Trophoblast cell (in vitro differentiated cells and primary cell): ENCODE measurements around the gene BTAF1.
"Not testable (repeated sequence)": the region's sequence is repeated elsewhere in the genome, so short reads cannot be mapped to it uniquely, and the experiment has no call there.

Experiments
- DNase-seq, 2 donors: peaks; one replicate each; pipeline ENCODE4 v3.0.0-alpha.2; 2016
- H2AFZ ChIP-seq: 2 replicates; pipeline ENCODE4 v1.6.1; 2013; ENCODE audit warnings: low read length, moderate library complexity, mild to moderate bottlenecking; ENCODE audit not compliant: insufficient read depth, poor library complexity
- H2AK5ac ChIP-seq: 2 replicates; pipeline ENCODE4 v1.6.1; 2013; ENCODE audit warnings: mild to moderate bottlenecking, low read length
- H2BK120ac ChIP-seq: 2 replicates; pipeline ENCODE4 v1.6.1; 2013; ENCODE audit warnings: low read length, mild to moderate bottlenecking, moderate library complexity; ENCODE audit not compliant: insufficient read depth, poor library complexity
- H2BK12ac ChIP-seq: 2 replicates; pipeline ENCODE4 v1.6.1; 2013; ENCODE audit warnings: mild to moderate bottlenecking, low read length, moderate library complexity
- H2BK5ac ChIP-seq: 2 replicates; pipeline ENCODE4 v1.6.1; 2013; ENCODE audit warnings: low read length, low read depth, moderate library complexity, mild to moderate bottlenecking; ENCODE audit not compliant: poor library complexity
- H3K14ac ChIP-seq: 2 replicates; pipeline ENCODE4 v1.6.1; 2013; ENCODE audit warnings: mild to moderate bottlenecking, low read length
- H3K18ac ChIP-seq: 2 replicates; pipeline ENCODE4 v1.6.1; 2013; ENCODE audit warnings: mild to moderate bottlenecking, low read length
- H3K23ac ChIP-seq: 2 replicates; pipeline ENCODE4 v1.6.1; 2013; ENCODE audit warnings: low read length
- H3K27ac ChIP-seq: 2 replicates; pipeline ENCODE4 v1.5.1; 2013; ENCODE audit warnings: low read depth, mild to moderate bottlenecking, inconsistent platforms, low read length, moderate library complexity
- H3K27me3 ChIP-seq: 2 replicates; pipeline ENCODE4 v1.6.1; 2013; ENCODE audit warnings: inconsistent platforms, mild to moderate bottlenecking, low read length, moderate library complexity; ENCODE audit not compliant: insufficient read depth
- H3K36me3 ChIP-seq, 2 experiments: 1 replicate in 1 of 2; 2 replicates in 1 of 2; pipeline ENCODE4 v1.6.1; 2013; ENCODE audit warnings: low read length in 2 of 2, mild to moderate bottlenecking in 2 of 2, moderate library complexity in 1 of 2; ENCODE audit not compliant: insufficient read depth in 2 of 2, control insufficient read depth in 1 of 2
- H3K4ac ChIP-seq: 2 replicates; pipeline ENCODE4 v1.6.1; 2013; ENCODE audit warnings: low read depth, mild to moderate bottlenecking, low read length, moderate library complexity
- H3K4me1 ChIP-seq, 2 experiments: 1 replicate in 1 of 2; 2 replicates in 1 of 2; pipeline ENCODE4 v1.6.1; 2013; ENCODE audit warnings: low read length in 2 of 2, mild to moderate bottlenecking in 2 of 2, moderate library complexity in 1 of 2; ENCODE audit not compliant: insufficient read depth in 2 of 2, control insufficient read depth in 1 of 2
- H3K4me2 ChIP-seq: 2 replicates; pipeline ENCODE4 v1.6.1; 2013; ENCODE audit warnings: inconsistent platforms, mild to moderate bottlenecking, low read length, moderate library complexity
- H3K4me3 ChIP-seq: 2 replicates; pipeline ENCODE4 v1.5.1; 2013; ENCODE audit warnings: mild to moderate bottlenecking, low read depth, low read length, inconsistent platforms
- H3K79me1 ChIP-seq: one replicate; pipeline ENCODE4 v1.6.1; 2013; ENCODE audit warnings: low read length
- H3K79me2 ChIP-seq: 2 replicates; pipeline ENCODE4 v1.6.1; 2013; ENCODE audit warnings: low read length, mild to moderate bottlenecking; ENCODE audit not compliant: control insufficient read depth, insufficient read depth, poor library complexity
- H3K9ac ChIP-seq: 2 replicates; pipeline ENCODE4 v1.6.1; 2013; ENCODE audit warnings: mild to moderate bottlenecking, low read length
- H3K9me3 ChIP-seq: 2 replicates; pipeline ENCODE4 v1.6.1; 2013; ENCODE audit warnings: low read depth, mild to moderate bottlenecking, control low read depth, inconsistent platforms, low read length; ENCODE audit not compliant: insufficient read depth
- H4K12ac ChIP-seq: 2 replicates; pipeline ENCODE4 v1.6.1; 2013; ENCODE audit warnings: low read depth, mild to moderate bottlenecking, low read length, moderate library complexity
- H4K8ac ChIP-seq: 2 replicates; pipeline ENCODE4 v1.6.1; 2013; ENCODE audit warnings: low read depth, mild to moderate bottlenecking, low read length, moderate library complexity
- H4K91ac ChIP-seq: one replicate; pipeline ENCODE4 v1.6.1; 2013; ENCODE audit warnings: low read depth, mild to moderate bottlenecking, low read length, moderate library complexity
- WGBS: extraction: QIAGEN DNeasy Blood & Tissue Kit; methylation state at CpG from one replicate; pipeline ENCODE4 v1.1.7; 2013; ENCODE audit warnings: missing lambda C conversion rate; ENCODE audit not compliant: insufficient read length, insufficient coverage; ENCODE audit errors: extremely low coverage; 5-methylcytosine and 5-hydroxymethylcytosine counted together

The BTAF1 gene

DNA sequence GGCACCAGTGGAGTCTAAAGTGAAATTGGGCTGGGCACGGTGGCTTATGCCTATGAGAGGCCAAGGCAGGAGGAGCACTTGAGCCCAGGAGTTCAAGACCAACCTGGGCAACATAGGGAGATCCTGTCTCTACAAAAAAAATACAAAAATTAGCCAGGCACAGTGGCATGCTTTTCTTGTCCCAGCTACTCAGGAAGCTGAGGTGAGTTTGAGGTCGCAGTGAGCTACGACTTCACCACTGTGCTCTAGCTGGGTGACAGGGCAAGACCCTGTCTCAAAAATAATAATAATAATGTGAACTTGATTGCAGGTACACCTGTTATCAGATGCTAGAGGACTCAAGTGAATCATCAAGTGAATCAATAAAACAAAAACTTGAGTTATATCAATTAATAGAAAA is 108.0 kb downstream of the BTAF1 start:
- Histone ChIP-seq H3K9me3 (no peaks in the 10 kb centered on the region), H2BK120ac (no peak overlapping the region), H3K23ac (no peak overlapping the region), H2BK12ac (no peak overlapping the region), H4K91ac (no peak overlapping the region), H4K12ac (no peak overlapping the region), H3K79me1 (no peaks in the 10 kb centered on the region), H3K36me3 (peaks cover 3 to 9% of the 10 kb centered on the region in 2 experiments), H3K14ac (no peak overlapping the region), H3K4me1 (no peaks in the 10 kb centered on the region), H3K4ac (no peak overlapping the region), H3K4me3 (no peak overlapping the region), H2AFZ (no peak overlapping the region), H3K27ac (no peak overlapping the region), H2BK5ac (no peak overlapping the region), H3K9ac (no peak overlapping the region), H3K79me2 (no peaks in the 10 kb centered on the region), H3K4me2 (no peak overlapping the region), H3K18ac (no peak overlapping the region), H3K27me3 (no peaks in the 10 kb centered on the region), H2AK5ac (no peak overlapping the region), H4K8ac (no peak overlapping the region)
- no peak for DNase-seq
- no CpG with 5 or more reads among the region's 3 CpGs for WGBS

DNA sequence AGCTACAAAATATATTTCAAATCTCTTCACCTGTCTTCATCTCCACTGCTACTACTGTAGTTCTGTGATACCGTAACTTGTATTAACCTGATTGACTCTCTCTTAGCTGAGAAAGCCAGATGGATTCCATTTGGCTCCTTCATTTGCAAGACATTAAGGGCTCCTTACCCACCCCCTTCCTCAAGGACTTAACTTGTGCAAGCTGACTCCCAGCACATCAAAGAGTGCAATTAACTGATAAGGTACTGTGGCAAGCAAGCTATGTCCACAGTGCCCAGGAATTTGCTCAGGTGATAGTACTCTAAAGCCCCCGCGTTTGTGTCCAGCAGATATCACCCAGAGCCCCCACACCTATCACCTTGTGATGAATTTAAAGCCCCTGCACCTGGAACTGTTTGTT is 109.5 kb downstream of the BTAF1 start:
- H2AK5ac ChIP-seq, H2BK12ac ChIP-seq, DNase-seq, H3K18ac ChIP-seq, H3K4me2 ChIP-seq, H3K27ac ChIP-seq, H3K14ac ChIP-seq, H3K9ac ChIP-seq, H3K4me1 ChIP-seq, H3K79me2 ChIP-seq, H2BK5ac ChIP-seq, H4K8ac ChIP-seq, H4K12ac ChIP-seq, H3K27me3 ChIP-seq, H3K4ac ChIP-seq, H3K23ac ChIP-seq, H3K79me1 ChIP-seq, H2BK120ac ChIP-seq, H3K36me3 ChIP-seq, H4K91ac ChIP-seq, H3K9me3 ChIP-seq, H3K4me3 ChIP-seq, H2AFZ ChIP-seq: not testable (repeated sequence)
- WGBS, result no CpG with 5 or more reads among the region's 3 CpGs

DNA sequence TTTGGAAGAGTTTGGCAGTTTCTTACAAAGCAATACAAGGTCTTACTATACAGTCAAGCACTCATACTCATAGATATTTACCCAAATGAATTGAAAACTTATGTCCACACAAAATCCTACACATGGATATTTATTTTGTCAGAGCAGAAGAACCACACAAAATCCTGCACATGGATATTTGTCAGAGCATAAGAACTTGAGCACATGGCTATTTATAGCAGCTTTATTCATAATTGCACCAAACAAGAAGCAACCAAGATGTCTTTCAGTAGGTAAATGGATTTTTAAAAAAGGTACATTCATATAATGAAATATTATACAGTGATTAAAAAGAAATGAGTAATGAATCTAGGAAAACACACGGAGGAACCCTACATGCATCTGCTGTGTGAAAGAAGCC is 115.4 kb downstream of the BTAF1 start:
- DNase-seq, result no peak
- no peaks in the 10 kb centered on the region for H3K4me1 ChIP-seq
- no peaks in the 10 kb centered on the region for H3K9me3 ChIP-seq
- H3K4ac ChIP-seq, result no peak overlapping the region
- no peaks in the 10 kb centered on the region for H3K27me3 ChIP-seq
- H3K79me1 ChIP-seq, result no peaks in the 10 kb centered on the region
- H2AFZ ChIP-seq, result no peak overlapping the region
- H3K4me2 ChIP-seq, result no peak overlapping the region
- H4K12ac ChIP-seq, result no peak overlapping the region
- no peaks in the 10 kb centered on the region for H3K36me3 ChIP-seq
- H4K91ac ChIP-seq, result no peak overlapping the region
- no peak overlapping the region for H3K23ac ChIP-seq
- no peak overlapping the region for H3K9ac ChIP-seq
- no peak overlapping the region for H3K27ac ChIP-seq
- H2AK5ac ChIP-seq, result no peak overlapping the region
- WGBS, result no CpG with 5 or more reads among the region's 1 CpG
- no peak overlapping the region for H2BK5ac ChIP-seq
- no peak overlapping the region for H3K14ac ChIP-seq
- H4K8ac ChIP-seq, result no peak overlapping the region
- no peak overlapping the region for H2BK12ac ChIP-seq
- H3K4me3 ChIP-seq, result no peak overlapping the region
- H3K79me2 ChIP-seq, result no peaks in the 10 kb centered on the region
- no peak overlapping the region for H2BK120ac ChIP-seq
- no peak overlapping the region for H3K18ac ChIP-seq

DNA sequence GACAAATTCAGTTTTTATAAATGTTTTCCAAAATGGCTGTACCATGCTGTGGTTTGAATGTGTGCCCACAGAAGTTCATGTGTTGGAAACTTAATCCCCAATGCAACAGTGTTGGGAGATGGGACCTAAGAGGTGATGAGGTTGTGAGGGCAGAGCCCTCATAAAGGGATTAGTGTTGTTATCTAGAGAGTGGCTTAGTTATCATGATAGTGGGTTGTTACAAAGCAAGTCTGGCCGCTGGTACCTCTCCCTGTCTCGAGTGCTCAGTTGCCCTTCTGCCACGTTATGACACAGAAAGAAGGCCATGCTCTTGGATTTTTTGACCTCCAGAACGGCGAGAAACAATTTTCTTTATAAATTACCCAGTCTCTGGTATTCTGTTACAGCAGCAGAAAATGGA is 119.0 kb downstream of the BTAF1 start:
- Histone ChIP-seq H2BK120ac (no peak overlapping the region), H3K79me2 (no peaks in the 10 kb centered on the region), H3K23ac (no peak overlapping the region), H3K27ac (no peak overlapping the region), H2AFZ (no peak overlapping the region), H3K4me3 (no peak overlapping the region), H3K79me1 (no peaks in the 10 kb centered on the region), H2AK5ac (no peak overlapping the region), H3K18ac (no peak overlapping the region), H3K4me1 (no peaks in the 10 kb centered on the region), H3K4ac (no peak overlapping the region), H3K4me2 (no peak overlapping the region), H3K36me3 (no peaks in the 10 kb centered on the region), H4K12ac (no peak overlapping the region), H2BK12ac (no peak overlapping the region), H4K91ac (no peak overlapping the region), H3K27me3 (no peaks in the 10 kb centered on the region), H2BK5ac (no peak overlapping the region), H3K9me3 (no peaks in the 10 kb centered on the region), H3K14ac (no peak overlapping the region), H4K8ac (no peak overlapping the region), H3K9ac (no peak overlapping the region)
- no peak for DNase-seq
- WGBS, result no CpG with 5 or more reads among the region's 5 CpGs
